NCI-H226 (cell line): ENCODE measurements around the gene EME1.
"Not testable (repeated sequence)": the region's sequence is repeated elsewhere in the genome, so short reads cannot be mapped to it uniquely, and the experiment has no call there.

ENCODE experiments used
- DNase-seq: peaks from one replicate; pipeline ENCODE4 v3.0.0-alpha.2; 2015

EME1 gene, protein sequence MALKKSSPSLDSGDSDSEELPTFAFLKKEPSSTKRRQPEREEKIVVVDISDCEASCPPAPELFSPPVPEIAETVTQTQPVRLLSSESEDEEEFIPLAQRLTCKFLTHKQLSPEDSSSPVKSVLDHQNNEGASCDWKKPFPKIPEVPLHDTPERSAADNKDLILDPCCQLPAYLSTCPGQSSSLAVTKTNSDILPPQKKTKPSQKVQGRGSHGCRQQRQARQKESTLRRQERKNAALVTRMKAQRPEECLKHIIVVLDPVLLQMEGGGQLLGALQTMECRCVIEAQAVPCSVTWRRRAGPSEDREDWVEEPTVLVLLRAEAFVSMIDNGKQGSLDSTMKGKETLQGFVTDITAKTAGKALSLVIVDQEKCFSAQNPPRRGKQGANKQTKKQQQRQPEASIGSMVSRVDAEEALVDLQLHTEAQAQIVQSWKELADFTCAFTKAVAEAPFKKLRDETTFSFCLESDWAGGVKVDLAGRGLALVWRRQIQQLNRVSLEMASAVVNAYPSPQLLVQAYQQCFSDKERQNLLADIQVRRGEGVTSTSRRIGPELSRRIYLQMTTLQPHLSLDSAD

DNA sequence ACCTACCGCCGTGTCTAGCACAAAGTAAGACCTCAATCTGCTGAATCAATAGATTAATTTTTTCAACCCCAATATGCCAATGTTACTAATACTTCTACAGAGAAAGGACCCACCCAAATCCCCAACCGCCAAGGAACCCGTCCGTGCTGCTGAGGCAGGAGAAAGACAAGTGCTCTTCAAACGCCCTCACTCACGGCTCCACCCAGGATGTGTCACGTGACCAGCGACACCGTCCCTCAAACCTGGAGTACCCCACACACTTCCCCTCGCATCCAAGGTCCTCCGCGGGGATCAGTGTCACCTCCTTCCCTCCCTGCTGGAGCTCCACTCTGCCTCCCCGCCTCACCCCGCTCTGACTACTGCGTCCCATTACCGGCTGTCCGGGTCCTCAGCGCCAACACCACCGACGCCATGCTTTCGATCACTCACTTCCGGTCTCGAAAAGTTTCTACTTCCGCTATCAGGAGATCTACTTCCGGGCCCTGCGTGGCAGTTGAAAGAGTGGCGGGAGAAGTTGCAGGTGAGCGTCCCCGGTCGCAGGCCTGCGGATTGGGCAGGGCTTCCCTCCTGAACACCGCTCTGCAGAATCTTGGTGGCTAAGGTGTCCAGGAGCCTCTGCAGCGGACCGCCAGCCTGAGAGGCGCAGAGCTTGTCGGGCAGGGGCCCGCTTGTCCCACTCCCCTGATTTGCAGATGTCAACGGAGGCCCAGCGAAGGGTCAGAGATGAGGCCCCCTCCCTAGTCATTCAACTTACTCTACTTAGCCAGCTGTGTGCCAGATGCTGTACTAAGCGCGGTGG, at the start of gene EME1, which contains the start of gene MRPL27:
Gene EME1, plus strand, starts transcription at position 472 of the 799 bp plus-strand sequence. CDS start 1,980 bp downstream, outside the sequence.
Gene MRPL27, minus strand, starts transcription at position 427 of the 799 bp plus-strand sequence. Its CDS starts 14 bp downstream, at position 413.
- DNase-seq, result peak; percentile 85

DNA sequence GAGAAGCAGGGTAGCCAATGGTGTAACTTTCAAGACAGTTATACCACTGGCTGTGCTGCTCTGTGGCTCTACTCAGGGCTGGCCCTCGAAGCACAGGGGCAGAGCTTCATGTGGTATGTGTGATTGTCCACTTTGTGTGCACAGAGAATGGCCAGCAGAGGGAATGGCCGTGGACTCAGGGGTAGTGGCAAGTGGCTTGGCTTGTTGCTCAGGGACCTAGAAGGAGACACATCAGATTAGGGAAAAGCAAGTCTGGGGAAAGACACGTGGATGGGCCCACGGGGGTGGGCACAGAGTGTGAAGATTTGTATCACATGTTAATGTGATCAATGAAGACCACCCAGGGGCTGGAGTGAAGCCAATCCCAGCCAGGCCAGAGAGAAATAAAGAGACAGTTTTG, 47.1 kb upstream of the EME1 start:
- no peak for DNase-seq

DNA sequence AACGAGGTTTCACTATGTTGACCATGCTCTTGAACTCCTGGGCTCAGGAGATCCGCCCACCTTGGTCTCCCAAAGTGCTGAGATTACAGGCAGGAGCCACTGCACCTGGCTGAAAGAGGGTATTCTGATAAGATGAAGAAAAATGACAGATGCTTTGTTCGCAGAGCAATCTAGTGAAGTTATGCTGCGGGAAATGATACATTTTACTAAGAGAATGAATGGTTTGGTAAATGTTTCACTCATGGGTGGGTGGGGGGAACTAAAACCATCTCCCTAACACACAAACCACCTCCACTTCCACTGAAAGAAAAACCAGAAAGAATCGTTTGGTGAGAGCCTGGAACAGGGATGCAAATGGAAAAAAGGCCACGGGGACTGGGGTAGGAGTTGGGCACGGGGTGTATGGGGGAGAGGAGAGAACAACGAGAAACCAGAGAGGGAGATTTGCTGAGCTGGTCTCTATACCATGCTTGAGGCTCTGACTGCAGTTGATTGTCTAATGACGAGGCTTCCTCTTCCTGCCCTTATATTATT, 46.1 kb upstream of the EME1 start:
- no peak for DNase-seq

DNA sequence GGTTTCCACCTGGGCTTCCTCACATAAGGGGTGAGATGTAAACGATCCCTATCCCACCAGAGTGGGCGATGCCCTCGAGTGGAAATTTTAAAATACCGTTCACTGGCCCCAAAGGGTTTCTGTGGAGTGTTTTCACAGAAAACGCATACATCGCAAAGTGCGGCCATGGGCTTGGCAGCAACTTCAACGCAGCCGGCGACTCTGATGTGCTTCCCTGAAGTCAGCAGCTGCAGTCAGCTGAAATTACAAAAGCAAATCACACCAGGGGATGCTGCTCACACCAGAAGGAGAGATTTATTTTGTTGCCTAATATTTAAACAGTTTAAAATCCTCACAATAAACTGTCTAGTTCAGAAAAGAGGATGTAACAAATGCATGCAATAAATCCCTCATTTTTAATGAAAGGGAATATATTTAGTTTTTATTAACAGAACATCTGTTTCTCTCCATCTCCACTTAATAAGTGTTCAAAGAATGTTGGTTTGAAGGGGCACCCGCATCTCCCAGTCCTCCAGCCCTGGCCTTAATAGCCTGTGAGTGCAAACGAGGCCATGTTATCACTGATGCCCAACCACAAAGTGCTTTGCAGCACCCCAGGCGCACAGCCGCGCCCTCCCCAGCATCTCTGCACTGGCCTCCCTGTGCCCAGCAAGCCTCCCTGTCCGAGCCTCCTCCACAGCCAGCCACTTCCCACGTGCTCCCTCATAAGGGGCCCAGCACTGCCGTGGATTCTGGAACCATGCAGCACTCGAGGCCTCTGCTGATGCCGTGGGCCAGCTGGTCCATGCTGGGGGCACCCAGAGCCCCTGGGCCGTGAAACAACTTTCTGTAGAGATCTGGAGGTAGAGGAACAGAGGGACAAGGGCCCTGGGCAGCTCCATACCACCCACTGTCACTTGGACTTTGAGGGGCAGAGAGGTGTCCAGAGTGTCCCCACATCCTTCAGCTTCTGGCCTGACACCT, 44.4 kb upstream of the EME1 start:
- no peak for DNase-seq

DNA sequence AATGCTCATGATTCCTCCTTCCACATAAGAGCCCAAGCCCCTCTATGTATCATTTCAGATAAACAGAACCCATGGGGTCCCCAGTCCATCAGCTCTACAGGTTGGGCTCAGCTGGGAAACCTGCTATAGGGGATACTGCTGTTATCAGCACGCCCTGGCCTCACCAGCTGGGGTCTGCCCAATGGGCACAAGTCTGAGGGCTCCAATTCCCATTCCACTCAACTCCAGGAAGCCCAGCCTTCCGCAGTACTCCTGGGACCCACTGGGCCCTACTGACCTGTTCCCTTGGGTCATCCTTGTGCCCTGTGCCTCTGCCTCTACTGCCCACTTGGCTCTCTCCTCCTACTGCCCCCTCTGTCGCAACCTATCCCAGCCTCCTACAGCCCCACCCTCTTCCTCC, 43.3 kb upstream of the EME1 start:
- no peak for DNase-seq

DNA sequence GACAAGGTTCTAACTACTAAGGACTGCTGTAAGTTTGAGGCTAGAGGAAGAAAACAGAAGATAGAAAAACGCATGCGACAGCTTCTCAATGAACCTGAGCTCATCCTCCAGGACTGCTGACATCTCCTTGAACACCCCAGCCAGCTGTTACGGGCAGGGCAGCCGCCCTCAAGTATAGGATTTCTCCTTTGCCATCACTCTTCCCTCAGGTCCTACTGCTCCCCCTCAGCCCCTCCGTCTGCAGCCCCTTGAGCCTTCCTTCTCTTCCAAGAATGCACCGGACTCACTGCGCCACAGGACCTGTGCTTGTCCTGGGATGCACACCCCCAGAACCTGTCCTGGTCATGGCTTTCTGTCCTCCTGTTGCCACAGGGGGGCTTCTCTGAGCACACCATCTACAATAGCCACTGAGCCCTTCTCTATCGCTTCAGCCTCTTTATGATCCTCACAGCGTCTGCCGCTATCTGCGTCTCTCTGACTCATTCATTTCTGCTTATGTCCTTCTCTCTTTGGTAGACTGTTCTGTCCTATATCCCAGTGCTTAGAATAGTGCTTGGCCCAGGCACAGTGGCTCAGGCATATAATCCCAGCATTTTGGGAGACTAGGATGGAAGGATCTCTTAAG, 42.8 kb upstream of the EME1 start:
- no peak for DNase-seq

DNA sequence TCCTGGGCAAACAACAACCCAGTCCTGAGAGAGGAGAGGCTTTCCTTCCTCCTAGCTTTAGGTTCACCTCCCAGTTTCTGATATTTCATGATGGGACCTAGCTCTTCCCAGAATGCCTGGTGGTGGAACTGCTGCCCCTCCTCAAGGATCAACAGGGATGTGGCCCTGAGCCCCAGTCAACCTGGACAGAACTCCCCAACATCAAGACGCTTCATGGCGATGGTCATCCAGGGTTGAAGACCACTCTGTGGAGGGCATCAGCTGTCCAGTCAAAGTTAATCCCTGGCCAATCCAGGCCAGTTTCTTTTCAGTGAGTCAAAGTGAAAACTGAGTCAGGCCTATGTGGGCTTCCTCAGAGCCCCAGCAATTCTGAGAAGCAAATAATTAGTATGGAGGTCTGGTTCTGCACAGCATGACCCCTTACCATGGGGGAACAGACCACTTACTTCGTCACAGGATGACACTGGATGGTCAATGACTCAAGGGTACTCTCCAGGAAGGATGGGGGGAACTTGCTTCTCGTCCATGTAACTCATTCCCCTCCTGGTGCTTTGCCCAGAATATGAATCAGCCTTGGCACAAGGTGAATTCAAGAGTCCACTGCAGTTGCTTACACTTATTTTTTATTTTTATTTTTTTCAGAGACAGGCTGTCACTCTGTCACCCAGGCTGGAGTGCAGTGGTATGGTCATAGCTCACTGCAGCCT, 41.8 kb upstream of the EME1 start:
- DNase-seq, result peak; percentile 80

DNA sequence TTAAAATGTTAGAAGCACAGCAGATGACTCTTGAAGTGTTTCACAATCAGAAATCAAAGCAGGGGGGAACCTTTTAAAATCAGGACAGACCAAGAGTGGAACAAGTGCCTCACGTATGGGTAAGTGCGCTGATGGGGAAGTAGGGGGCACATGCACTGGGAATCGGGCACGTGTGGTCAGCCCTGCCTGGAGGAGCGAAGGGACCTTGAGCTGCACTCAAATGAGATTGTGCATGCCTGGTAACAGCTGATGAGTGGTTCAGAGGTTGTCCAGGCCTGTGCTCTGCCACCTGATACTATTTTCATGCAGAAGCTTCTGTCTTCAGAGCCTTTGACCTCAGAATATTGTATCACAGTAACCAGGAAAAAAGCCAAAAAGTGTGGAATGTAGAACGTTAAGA, 40.8 kb upstream of the EME1 start:
- DNase-seq, result no peak

DNA sequence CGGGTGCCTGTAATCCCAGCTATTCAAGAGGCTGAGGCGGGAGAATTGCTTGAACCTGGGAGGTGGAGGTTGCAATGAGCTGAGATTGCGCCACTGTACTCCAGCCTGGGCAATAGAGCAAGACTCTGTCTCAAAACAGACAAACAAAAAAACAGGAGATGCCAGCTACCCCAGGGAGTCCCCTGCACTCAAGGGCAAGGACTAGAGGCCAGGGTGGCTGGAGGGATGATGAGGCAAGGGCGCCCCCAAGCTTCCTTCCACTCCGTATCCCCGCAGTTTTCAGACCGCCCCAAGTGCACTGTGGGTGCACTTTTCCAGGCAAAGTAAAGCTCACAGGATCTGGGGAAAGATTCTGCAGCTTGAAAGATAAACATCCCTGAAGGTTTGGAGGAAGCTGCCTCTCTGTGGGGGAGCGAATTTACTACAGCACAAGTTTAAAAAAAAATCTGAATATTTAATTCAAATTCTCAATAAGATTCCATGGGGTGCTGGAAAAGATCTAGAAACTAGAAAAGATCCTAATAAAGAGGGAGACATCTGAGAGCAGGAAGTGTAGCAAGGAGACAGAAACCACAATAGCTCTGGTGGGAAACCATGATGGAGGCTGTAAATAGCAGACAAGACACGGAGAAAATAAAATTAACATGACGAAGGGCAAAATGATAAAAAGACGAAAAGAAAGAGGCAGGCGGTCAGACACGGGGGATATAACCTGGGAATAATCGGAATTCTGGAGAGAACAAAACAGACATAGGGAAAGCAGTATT, 39.6 kb upstream of the EME1 start:
- not testable (repeated sequence) for DNase-seq

DNA sequence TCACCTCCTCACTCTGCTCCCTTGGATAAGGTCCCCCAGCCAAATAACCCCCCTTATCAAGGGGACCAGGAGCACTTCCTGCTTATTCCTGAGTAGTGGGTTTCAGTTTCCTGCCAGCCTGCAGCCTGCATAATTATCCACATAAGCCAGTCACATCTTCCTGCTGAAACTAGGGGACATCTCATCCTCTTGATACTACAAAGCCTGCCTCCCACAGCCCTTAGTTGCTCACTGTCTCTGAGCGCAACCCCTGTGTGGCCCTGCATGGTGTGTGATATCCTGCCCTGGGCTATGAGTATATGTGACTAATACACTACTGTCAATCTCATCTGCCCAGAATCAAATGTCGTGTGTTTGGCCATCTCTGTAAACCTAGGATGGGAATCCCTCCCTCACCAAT, 35.1 kb upstream of the EME1 start:
- DNase-seq, result no peak

DNA sequence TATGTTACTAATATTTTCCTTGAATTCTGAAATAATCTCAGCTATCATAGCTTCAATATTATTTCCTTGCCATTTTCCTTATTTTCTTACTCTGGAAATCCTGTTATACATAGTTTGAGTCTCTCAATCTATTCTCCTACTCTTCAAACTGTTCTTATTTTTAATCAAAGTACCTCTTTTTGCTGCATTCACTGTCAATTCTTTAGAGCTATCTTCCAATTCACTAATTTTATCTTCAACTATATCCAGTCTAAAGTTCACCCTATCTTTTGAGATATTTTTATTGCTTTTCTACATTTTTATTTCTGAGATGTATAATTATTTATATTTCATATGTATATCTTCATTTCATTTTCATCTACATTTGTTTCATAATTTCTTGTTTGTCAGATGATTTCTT, 34.4 kb upstream of the EME1 start:
- no peak for DNase-seq

DNA sequence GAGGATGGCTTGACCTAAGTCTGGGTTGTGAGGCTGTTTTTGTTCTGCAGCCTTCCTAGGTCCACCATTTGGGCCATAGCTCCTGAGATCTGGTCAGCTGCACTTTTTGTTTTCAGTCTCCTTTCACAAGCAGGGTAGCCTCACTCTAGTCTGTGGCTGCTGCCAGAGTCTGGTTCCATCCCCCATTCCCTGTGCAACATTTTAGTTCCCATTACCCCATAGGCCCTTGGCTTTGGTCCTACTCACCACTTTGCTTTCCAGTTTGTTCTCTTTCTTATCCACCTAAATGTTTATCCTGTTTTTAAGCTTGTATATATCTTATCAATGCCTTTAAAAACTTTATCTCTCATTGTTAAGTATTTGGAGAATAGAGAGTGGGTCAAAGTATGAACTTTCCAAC, 33.6 kb upstream of the EME1 start:
- no peak for DNase-seq

DNA sequence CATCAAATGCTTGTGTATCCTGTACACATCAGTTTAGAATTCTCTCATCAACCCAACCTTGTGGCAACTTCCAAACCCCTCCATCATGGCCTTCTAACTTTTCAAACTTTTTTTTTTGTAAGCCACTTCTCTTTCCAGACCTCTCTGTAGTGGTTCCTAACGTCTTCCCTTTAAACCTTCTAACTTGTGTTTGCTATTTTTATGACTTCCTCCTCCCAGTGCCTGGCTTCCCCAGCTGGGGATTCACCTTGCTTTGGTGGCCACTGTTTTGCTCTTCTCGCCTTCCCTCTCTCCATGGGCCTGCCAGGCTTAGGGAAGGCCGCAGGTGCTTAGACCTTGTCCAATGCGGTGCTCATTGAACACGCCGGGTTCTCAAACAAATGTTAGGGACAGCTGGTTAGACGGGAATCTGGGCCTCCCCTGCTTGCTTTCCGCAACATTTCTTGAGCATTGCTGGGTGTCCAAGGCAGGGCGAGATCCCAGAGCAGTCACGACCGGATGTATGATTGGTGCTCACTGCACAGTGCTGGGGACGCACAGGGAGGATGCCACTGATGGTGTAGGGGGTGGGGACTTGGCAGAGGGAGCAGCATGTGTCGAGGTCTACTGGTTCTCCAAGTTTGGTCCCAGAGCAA, 28.2 kb upstream of the EME1 start:
- DNase-seq, result no peak

DNA sequence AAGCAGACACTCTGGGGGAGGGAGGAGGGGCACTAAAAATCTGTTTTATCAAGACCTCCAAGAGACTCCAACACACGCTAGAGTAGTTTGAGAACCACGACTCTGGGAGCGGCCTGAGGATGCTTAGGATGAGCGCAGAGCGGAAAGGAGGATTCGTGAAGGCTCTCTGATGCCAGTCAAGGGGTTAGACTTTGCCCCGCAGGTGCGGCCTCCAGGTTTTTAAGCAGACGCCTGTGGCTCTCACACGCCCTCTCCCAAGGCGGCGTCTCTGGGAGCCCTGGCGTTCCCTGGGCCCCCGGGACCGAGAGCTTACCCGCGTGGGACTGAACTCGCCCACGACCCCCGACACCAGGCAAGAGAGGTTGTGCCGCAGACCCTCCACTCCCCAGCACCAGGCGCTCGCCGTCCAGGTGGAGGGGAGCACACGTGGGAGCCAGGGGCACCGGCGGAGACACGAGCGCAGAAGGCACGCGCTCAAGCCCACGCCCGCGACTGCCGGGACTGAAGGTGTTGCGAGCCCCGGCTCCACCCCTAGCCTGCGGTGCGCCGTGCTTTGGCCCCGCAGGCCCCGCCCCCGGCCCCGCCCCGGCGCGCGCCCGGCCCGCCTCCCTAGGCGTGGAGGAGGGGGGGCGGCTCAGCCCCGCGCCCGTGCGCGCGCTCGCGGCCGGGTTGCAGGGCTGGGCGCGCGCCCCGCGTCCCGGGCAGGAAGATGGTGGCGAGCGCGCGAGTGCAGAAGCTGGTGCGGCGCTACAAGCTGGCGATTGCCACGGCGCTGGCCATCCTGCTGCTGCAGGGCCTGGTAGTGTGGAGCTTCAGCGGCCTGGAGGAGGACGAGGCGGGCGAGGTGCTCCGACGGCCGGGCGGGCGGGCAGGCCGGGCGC, 27.4 kb upstream of the EME1 start, which contains the start of gene XYLT2:
Gene XYLT2, plus strand, starts transcription at position 695 of the 881 bp plus-strand sequence. Its CDS starts 15 bp downstream, at position 710.
- DNase-seq, result peak; percentile 79

DNA sequence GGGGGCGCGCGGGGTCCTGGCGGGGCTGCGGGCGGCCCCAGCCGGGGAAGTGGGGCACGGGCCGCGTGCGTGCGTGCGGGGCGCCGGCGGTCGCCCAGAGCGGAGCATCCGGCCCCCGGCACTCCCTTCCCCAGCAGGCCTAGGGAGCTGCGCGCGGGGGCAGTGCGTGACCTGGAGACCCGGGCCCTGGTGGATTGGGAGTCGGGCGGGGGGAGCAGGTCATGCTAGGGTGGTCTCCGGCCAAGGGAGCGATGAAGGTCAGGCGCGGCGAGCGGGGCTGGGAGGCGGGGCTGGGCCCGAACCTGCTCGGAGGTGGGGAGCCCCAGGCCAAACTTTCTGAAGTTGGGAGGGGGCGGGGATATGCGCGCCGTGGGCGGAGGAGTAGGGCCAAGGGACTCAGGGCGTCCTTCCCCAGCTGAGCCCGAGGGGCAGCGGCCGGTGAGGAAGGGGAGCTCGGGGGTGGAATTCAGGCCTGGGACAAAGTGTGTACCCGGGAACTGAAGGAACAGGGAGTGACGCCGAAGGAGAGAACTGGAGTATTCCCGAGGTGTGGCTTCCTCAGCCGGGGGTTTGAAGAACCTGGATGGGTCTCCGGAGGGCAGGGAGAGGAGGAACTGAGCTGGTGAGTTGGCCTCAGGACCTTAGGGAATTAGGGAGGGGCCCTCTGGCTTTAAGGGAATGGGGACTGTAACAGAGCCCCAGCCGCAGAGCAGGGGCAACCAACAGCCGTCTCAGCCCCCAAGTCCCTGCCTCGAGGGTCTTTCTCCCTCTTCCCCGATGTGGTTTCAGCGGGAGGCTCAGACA, 26.5 kb upstream of the EME1 start:
- peak; percentile 18 for DNase-seq

DNA sequence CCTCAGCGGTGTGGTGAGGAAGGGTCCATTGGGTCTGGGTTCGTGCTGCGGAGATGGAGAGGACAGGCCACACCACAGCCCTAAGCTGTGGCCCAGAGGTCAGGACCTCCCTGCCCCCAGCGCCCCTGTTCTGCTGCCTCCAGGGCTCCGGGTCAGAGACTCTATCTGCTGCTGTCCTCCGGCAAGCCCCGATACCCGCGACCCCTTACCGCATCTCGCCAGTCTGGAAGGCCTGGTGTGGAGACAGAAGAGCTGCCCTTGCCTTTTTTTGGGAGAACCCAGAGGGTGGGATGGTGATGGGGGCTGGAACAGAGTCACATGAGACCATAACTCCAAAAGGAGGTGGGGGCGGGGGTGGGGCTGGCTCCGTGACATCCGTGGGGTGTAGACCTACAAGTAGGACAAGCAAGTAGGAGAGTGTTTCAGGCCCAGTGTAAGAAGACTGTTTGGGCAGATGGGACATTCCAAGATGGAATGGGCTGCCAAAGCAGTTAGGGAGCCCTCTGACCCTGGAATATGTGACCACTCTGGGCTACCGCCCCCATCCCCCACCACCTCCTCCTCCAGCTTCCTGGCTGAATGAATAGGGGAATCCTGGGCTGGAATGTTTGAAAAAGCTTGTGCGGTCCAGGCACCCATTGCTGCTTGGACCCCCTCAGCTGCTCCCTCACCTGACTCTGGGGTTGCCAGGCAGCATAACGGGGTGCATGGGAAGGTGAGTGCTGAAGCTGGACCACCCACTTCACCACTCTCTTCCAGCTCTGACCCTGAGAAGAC, 25.7 kb upstream of the EME1 start:
- no peak for DNase-seq

DNA sequence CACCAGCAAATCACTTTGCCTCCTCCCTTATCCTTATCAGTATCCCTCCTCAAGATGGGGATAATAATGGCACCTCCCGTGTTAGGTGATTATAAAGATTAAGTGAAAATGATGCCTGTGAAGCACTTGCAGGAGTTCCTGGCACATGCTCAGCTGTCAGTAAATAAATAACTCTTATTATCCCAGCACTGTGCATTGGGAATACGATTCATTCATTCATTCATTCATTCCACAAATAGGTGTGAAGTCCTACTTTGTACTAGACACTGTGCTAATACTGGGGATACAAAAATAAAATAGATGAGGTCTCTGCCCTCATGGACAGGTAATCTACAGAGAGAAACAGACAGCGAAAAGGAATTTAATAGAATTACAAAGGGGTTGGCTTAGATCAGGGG, 25.1 kb upstream of the EME1 start:
- no peak for DNase-seq
